Type B pancreatic cell (in vitro differentiated cells): ENCODE data around the gene SLC19A3. TPM values are rescaled to one million over a fixed set of nuclear protein-coding genes. Genes with fewer than 3 reads are reported as not detected.
"Not testable (repeated sequence)": the region's sequence is repeated elsewhere in the genome, so short reads cannot be mapped to it uniquely, and the experiment has no call there.

Experiments used
- DNase-seq: peaks from one replicate; pipeline ENCODE4 v3.0.0; 2021; ENCODE audit warnings: mixed read lengths; ENCODE audit not compliant: unreplicated experiment; ENCODE audit errors: extremely low spot score
- H3K27ac Mint-ChIP-seq: 2 replicates; pipeline ENCODE4 v1.8.0; 2021; ENCODE audit warnings: mild to moderate bottlenecking, mixed read lengths
- H3K27me3 Mint-ChIP-seq: 2 replicates; pipeline ENCODE4 v1.8.0; 2021; ENCODE audit warnings: mixed read lengths
- H3K36me3 Mint-ChIP-seq: 2 replicates; pipeline ENCODE4 v1.8.0; 2021; ENCODE audit warnings: mixed read lengths
- H3K4me1 Mint-ChIP-seq: one replicate; pipeline ENCODE4 v1.8.0; 2021; ENCODE audit warnings: mixed read lengths; ENCODE audit not compliant: unreplicated experiment
- H3K4me3 Mint-ChIP-seq: 2 replicates; pipeline ENCODE4 v1.8.0; 2021; ENCODE audit warnings: mild to moderate bottlenecking, mixed read lengths
- H3K9me3 Mint-ChIP-seq: 2 replicates; pipeline ENCODE4 v1.8.0; 2021; ENCODE audit warnings: mixed read lengths
- CTCF ChIP-seq: fragments of 200-600 bp; sonication (generic); conservative IDR thresholded peaks from 2 replicates; pipeline ENCODE4 v1.5.0; 2021; ENCODE audit warnings: antibody characterized with exemption, mild to moderate bottlenecking
- long read RNA-seq: library from polyadenylated mRNA; unstranded; transcript quantifications from one replicate; pipeline ENCODE4 v2.0.0, GENCODE V29; 2020
- total RNA-seq: library from RNA; stranded (reverse); gene quantifications from 2 replicates; pipeline ENCODE4 v1.2.1, GENCODE V29; 2021; ENCODE audit warnings: low replicate concordance

The SLC19A3 gene
- total RNA-seq, result 6.4 and 20.5 TPM in 2 replicates
- long read RNA-seq, full-length matches to known transcripts, result 27 of 38 reads
- long read RNA-seq, partial matches to known transcripts, result 2 of 38 reads
- long read RNA-seq, other reads (novel, unspliced or antisense), result 9 of 38 reads

GRCh38 chr2:227717687-227718567 lies at the start of gene SLC19A3:
Gene SLC19A3, minus strand, starts transcription at chr2:227718028. Its CDS starts 15,710 bp downstream, at chr2:227702318.
- peak within 1 kb of the TSS; percentile 87 for H3K4me3 Mint-ChIP-seq
- peaks cover 16% of the 10 kb centered on the region for H3K27me3 Mint-ChIP-seq
- H3K36me3 Mint-ChIP-seq, result no peaks in the 10 kb centered on the region
- H3K9me3 Mint-ChIP-seq, result no peaks in the 10 kb centered on the region
- peaks cover 3% of the 10 kb centered on the region for H3K4me1 Mint-ChIP-seq
- DNase-seq, result peak; percentile 77
- TF ChIP-seq CTCF, result no peak
- peak within 1 kb of the TSS; percentile 29 for H3K27ac Mint-ChIP-seq

- Mint-ChIP-seq H3K4me1 (peaks cover 12% of the 10 kb centered on the region), H3K36me3 (no peaks in the 10 kb centered on the region), H3K27me3 (no peaks in the 10 kb centered on the region), H3K27ac (peak overlapping the region; percentile 41), H3K4me3 (no peak overlapping the region), H3K9me3 (no peaks in the 10 kb centered on the region)
- peak; percentile 79 for DNase-seq
- peak; percentile 93 for TF ChIP-seq CTCF
These were observed 48.6 kb upstream of the SLC19A3 start for GRCh38 chr2:227766373-227766883.

- Mint-ChIP-seq H3K36me3 (no peaks in the 10 kb centered on the region), H3K4me3 (no peak overlapping the region), H3K27ac (peak overlapping the region; percentile 41), H3K27me3 (no peaks in the 10 kb centered on the region), H3K4me1 (peaks cover 12% of the 10 kb centered on the region), H3K9me3 (no peaks in the 10 kb centered on the region)
- DNase-seq, result no peak
- TF ChIP-seq CTCF, result no peak
These were observed 48.1 kb upstream of the SLC19A3 start for GRCh38 chr2:227765788-227766372.

GRCh38 chr2:227761740-227762476 lies 44.1 kb upstream of the SLC19A3 start:
- H3K27ac Mint-ChIP-seq, result peak overlapping the region; percentile 70
- no peaks in the 10 kb centered on the region for H3K36me3 Mint-ChIP-seq
- H3K27me3 Mint-ChIP-seq, result no peaks in the 10 kb centered on the region
- H3K4me3 Mint-ChIP-seq, result no peak overlapping the region
- no peak for DNase-seq
- TF ChIP-seq CTCF, result no peak
- H3K9me3 Mint-ChIP-seq, result peaks cover 4% of the 10 kb centered on the region
- H3K4me1 Mint-ChIP-seq, result peaks cover 18% of the 10 kb centered on the region

- Mint-ChIP-seq H3K27ac (peak overlapping the region; percentile 99), H3K36me3 (no peaks in the 10 kb centered on the region), H3K27me3 (no peaks in the 10 kb centered on the region), H3K4me3 (peak overlapping the region; percentile 60), H3K9me3 (peaks cover 4% of the 10 kb centered on the region), H3K4me1 (peaks cover 6% of the 10 kb centered on the region)
- DNase-seq, result no peak
- TF ChIP-seq CTCF, result no peak
These were observed 41.7 kb upstream of the SLC19A3 start for GRCh38 chr2:227759411-227760118.

- not testable (repeated sequence) for H3K27me3 Mint-ChIP-seq, H3K4me3 Mint-ChIP-seq, DNase-seq, H3K9me3 Mint-ChIP-seq, H3K36me3 Mint-ChIP-seq, H3K27ac Mint-ChIP-seq, H3K4me1 Mint-ChIP-seq
These were observed 38.4 kb upstream of the SLC19A3 start for GRCh38 chr2:227756261-227756660.
